HEK293 (cell line): ENCODE data around the gene GTF2A1L.
"Not testable (repeated sequence)": the region's sequence is repeated elsewhere in the genome, so short reads cannot be mapped to it uniquely, and the experiment has no call there.

Experiments
- CTCF ChIA-PET: fragments of 350-600 bp; formaldehyde crosslinking; extraction: SDS; loops from one replicate; lab custom pipeline; 2021; ENCODE audit warnings: antibody characterized with exemption; lab: Yijun Ruan, JAX
- POLR2A ChIA-PET: fragments of 300-600 bp; formaldehyde crosslinking; extraction: SDS; loops from one replicate; lab custom pipeline; 2020; ENCODE audit warnings: antibody characterized with exemption, inconsistent platforms; lab: Yijun Ruan, JAX
- H3K27ac ChIP-seq: fragments of 200-500 bp; sonication (Bioruptor generic); 2 replicates; pipeline ENCODE4 v1.5.1; 2014; ENCODE audit warnings: low read depth, low read length, control low read depth, inconsistent platforms; ENCODE audit errors: extremely low read depth
- H3K36me3 ChIP-seq, 2 experiments: fragments of 200-500 bp in 1 of 2; sonication (Bioruptor generic) in 1 of 2; 1 replicate in 1 of 2; 2 replicates in 1 of 2; pipeline ENCODE4 v1.5.1; 2014 to 2017; ENCODE audit warnings: inconsistent platforms in 2 of 2, low read length in 2 of 2; ENCODE audit not compliant: control insufficient read depth in 2 of 2, insufficient read depth in 1 of 2
- H3K4me1 ChIP-seq: fragments of 200-500 bp; sonication (Bioruptor generic); 2 replicates; pipeline ENCODE4 v1.5.1; 2014; ENCODE audit warnings: mild to moderate bottlenecking, low read length, inconsistent platforms; ENCODE audit not compliant: control insufficient read depth, insufficient read depth
- H3K4me3 ChIP-seq: 2 replicates; pipeline ENCODE4 v1.5.1; 2011; ENCODE audit warnings: low read depth, mild to moderate bottlenecking, control low read depth, low read length, moderate library complexity
- H3K9me3 ChIP-seq: fragments of 200-500 bp; sonication (Bioruptor generic); 2 replicates; pipeline ENCODE4 v1.5.1; 2014; ENCODE audit warnings: low read depth, low read length, inconsistent platforms; ENCODE audit not compliant: control insufficient read depth, insufficient read depth
- BCL11B ChIP-seq: fragments of 450-650 bp; formaldehyde crosslinking; IDR thresholded peaks from 2 replicates; pipeline ENCODE4 v1.5.1; 2016; ENCODE audit warnings: low read depth, missing biosample characterization, missing genetic modification characterization
- TCF7L2 ChIP-seq: IDR thresholded peaks from 2 replicates; pipeline ENCODE4 v1.6.1; 2011; ENCODE audit warnings: low read depth, mild to moderate bottlenecking, inconsistent platforms, low read length, moderate library complexity, borderline replicate concordance
- ZFHX2 ChIP-seq: fragments of 450-650 bp; formaldehyde crosslinking; conservative IDR thresholded peaks from 2 replicates; pipeline ENCODE4 v1.5.1; 2016; ENCODE audit warnings: missing biosample characterization, missing genetic modification characterization
- ZFP41 ChIP-seq: fragments of 450-650 bp; formaldehyde crosslinking; IDR thresholded peaks from 2 replicates; pipeline ENCODE4 v1.5.1; 2016; ENCODE audit warnings: missing biosample characterization, missing genetic modification characterization, borderline replicate concordance
- ZIC2 ChIP-seq: fragments of 450-650 bp; formaldehyde crosslinking; IDR thresholded peaks from 2 replicates; pipeline ENCODE4 v1.5.1; 2016; ENCODE audit warnings: missing biosample characterization, missing genetic modification characterization
- ZNF266 ChIP-seq: fragments of 450-650 bp; formaldehyde crosslinking; IDR thresholded peaks from 2 replicates; pipeline ENCODE4 v1.5.1; 2016; ENCODE audit warnings: missing biosample characterization, missing genetic modification characterization, low read depth
- ZNF324 ChIP-seq: fragments of 450-650 bp; formaldehyde crosslinking; IDR thresholded peaks from 2 replicates; pipeline ENCODE4 v1.5.1; 2016; ENCODE audit warnings: missing biosample characterization, missing genetic modification characterization
- ZNF341 ChIP-seq: fragments of 450-650 bp; formaldehyde crosslinking; IDR thresholded peaks from 2 replicates; pipeline ENCODE4; 2016; ENCODE audit warnings: low read depth, missing biosample characterization, missing genetic modification characterization
- ZNF510 ChIP-seq: fragments of 450-650 bp; formaldehyde crosslinking; IDR thresholded peaks from 2 replicates; pipeline ENCODE4 v1.5.1; 2018; ENCODE audit warnings: mild to moderate bottlenecking, missing genetic modification characterization, missing biosample characterization; ENCODE audit not compliant: insufficient replicate concordance
- ZNF548 ChIP-seq: fragments of 450-650 bp; formaldehyde crosslinking; IDR thresholded peaks from 2 replicates; pipeline ENCODE4 v1.5.1; 2016; ENCODE audit warnings: missing biosample characterization, missing genetic modification characterization
- ZNF830 ChIP-seq: fragments of 450-650 bp; IDR thresholded peaks from 2 replicates; pipeline ENCODE4 v1.5.0; 2018; ENCODE audit warnings: missing biosample characterization, missing genetic modification characterization, low read depth, mild to moderate bottlenecking, moderate library complexity
- ZNF843 ChIP-seq: fragments of 450-650 bp; formaldehyde crosslinking; IDR thresholded peaks from 2 replicates; pipeline ENCODE4 v1.5.1; 2016; ENCODE audit warnings: missing biosample characterization, missing genetic modification characterization
- ZSCAN16 ChIP-seq: fragments of 450-650 bp; formaldehyde crosslinking; IDR thresholded peaks from 2 replicates; pipeline ENCODE4 v1.5.1; 2016; ENCODE audit warnings: missing biosample characterization, missing genetic modification characterization
- TF ChIP-seq, protein P1 (sequence below): fragments of 450-650 bp; formaldehyde crosslinking; IDR thresholded peaks from 2 replicates; pipeline ENCODE4 v1.5.1; 2016; ENCODE audit warnings: missing biosample characterization, missing genetic modification characterization, low read depth
- TF ChIP-seq, protein P2 (sequence below): IDR thresholded peaks from 2 replicates; pipeline ENCODE4 v1.6.1; 2011; ENCODE audit warnings: mild to moderate bottlenecking, low read depth, low read length, borderline replicate concordance
- TF ChIP-seq, protein P3 (sequence below): fragments of 450-650 bp; formaldehyde crosslinking; IDR thresholded peaks from 2 replicates; pipeline ENCODE4 v1.5.1; 2016; ENCODE audit warnings: missing biosample characterization, missing genetic modification characterization

Gene GTF2A1L

DNA sequence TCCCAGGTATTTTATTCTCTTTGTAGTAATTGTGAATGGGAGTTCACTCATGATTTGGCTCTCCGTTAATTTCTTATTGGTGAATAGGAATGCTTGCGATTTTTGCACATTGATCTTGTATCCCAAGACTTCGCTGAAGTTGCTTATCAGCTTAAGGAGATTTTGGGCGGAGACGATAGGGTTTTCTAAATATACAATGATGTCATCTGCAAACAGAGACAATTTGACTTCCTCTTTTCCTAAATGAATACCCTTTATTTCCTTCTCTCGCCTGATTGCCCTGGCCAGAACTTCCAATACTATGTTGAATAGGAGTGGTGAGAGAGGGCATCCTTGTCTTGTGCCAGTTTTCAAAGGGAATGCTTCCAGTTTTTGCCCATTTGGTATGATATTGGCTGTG lies 86.0 kb downstream of the GTF2A1L start:
- H3K27ac ChIP-seq, H3K36me3 ChIP-seq, H3K9me3 ChIP-seq, POLR2A ChIA-PET, H3K4me3 ChIP-seq, H3K4me1 ChIP-seq: not testable (repeated sequence)
- CTCF ChIA-PET, result interaction anchor here (0.6 to 0.7 kb wide), 2 partner anchors 17 to 21 kb away, joined by 3 read pairs; no protein-coding TSS in a partner anchor

DNA sequence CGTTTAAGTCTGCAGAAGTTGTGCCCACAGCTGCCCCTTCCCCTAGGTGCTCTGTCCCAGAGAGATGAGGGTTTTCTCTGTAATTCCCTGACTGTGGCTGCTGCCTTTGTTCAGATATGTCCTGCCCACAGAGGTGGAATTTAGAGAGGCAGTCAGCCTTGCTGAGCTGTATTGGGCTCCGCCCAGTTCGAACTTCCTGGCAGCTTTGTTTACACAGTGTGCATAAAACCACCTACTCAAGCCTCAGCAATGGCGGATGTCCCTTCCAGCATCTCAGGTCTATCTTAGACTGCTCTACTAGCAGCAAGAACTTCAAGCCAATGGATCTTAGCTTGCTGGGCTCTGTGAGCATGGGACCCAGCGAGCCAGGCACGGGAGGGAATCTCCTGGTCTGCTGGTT lies 89.8 kb downstream of the GTF2A1L start:
- POLR2A ChIA-PET, result no interaction called here
- no peaks in the 10 kb centered on the region for H3K9me3 ChIP-seq
- H3K4me1 ChIP-seq, result no peaks in the 10 kb centered on the region
- CTCF ChIA-PET, result interaction anchor here (0.6 kb wide), 1 partner anchor 104 kb away, joined by 4 read pairs; no protein-coding TSS in a partner anchor
- TF ChIP-seq ZIC2 (tag by site-specific recombination) (no peak), ZFHX2 (tag by site-specific recombination) (peak; percentile 43; the same call in 1 of the 2 replicates)
- no peak overlapping the region for H3K27ac ChIP-seq
- no peaks in the 10 kb centered on the region for H3K36me3 ChIP-seq
- H3K4me3 ChIP-seq, result no peak overlapping the region

DNA sequence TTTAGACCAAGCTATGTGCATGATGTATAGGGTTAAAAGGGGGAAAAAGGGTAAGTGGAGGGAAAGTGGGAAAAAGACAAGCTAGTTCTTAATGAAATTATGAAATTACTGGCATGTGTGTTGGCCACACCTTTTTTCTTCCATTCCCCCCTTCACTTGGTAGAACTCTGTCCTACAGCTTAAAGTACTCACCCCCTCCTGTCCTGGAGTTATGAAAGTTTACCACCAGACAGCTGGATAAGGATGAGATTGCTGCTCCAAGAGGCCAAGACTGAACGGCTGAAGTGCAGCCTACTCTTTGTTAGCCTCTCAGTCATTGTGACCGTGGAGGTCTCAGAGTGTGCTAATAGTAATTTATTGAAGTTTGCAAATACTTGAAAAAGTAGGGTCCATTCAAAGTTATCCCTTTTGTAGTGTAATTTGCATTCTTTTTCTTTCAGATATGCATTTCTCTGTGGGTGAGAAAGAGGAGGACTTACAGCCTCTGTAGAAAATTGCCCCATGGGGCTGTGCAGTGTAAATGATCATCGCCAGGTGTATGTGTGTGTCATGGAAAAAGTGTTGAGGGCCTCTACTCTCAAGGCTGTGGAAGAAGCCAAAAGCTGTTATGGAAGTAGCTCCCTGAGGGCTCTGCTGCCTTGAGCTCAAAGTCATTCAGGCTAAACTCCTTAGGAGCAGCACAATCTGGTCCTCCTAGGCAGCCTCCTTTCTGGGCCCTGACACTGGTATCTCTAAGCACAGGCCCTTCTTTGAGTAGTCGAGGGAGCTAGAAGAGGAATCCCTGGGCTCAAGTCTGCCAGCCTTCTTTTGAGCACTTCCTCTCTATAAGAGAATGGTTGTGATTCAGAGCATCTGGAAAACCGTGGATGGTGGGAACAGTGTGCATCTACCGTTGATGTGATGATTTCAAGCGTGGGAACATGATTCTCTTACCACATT lies 91.7 kb downstream of the GTF2A1L start:
- ChIA-PET POLR2A (no interaction called here), CTCF (interaction anchor here (0.7 kb wide), 1 partner anchor 68 kb away, joined by 5 read pairs; no protein-coding TSS in a partner anchor)
- Histone ChIP-seq H3K4me3 (no peak overlapping the region), H3K4me1 (no peaks in the 10 kb centered on the region), H3K9me3 (no peaks in the 10 kb centered on the region), H3K27ac (no peak overlapping the region), H3K36me3 (no peaks in the 10 kb centered on the region)
- TF ChIP-seq ZFP41 (tag by site-specific recombination) (no peak), ZNF324 (no peak), BCL11B (tag by site-specific recombination) (no peak), ZSCAN16 (tag by site-specific recombination) (no peak), TCF7L2 (no peak), ZNF510 (tag by site-specific recombination) (no peak), ZNF548 (tag by site-specific recombination) (no peak), ZNF341 (no peak), ZNF266 (tag by site-specific recombination) (no peak), ZNF830 (tag by site-specific recombination) (no peak), ZNF843 (tag by site-specific recombination) (no peak)
- TF ChIP-seq, protein P1, sequence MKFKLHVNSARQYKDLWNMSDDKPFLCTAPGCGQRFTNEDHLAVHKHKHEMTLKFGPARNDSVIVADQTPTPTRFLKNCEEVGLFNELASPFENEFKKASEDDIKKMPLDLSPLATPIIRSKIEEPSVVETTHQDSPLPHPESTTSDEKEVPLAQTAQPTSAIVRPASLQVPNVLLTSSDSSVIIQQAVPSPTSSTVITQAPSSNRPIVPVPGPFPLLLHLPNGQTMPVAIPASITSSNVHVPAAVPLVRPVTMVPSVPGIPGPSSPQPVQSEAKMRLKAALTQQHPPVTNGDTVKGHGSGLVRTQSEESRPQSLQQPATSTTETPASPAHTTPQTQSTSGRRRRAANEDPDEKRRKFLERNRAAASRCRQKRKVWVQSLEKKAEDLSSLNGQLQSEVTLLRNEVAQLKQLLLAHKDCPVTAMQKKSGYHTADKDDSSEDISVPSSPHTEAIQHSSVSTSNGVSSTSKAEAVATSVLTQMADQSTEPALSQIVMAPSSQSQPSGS (tag by site-specific recombination), result no peak
- TF ChIP-seq, protein P2, sequence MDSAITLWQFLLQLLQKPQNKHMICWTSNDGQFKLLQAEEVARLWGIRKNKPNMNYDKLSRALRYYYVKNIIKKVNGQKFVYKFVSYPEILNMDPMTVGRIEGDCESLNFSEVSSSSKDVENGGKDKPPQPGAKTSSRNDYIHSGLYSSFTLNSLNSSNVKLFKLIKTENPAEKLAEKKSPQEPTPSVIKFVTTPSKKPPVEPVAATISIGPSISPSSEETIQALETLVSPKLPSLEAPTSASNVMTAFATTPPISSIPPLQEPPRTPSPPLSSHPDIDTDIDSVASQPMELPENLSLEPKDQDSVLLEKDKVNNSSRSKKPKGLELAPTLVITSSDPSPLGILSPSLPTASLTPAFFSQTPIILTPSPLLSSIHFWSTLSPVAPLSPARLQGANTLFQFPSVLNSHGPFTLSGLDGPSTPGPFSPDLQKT, result no peak
- TF ChIP-seq, protein P3, sequence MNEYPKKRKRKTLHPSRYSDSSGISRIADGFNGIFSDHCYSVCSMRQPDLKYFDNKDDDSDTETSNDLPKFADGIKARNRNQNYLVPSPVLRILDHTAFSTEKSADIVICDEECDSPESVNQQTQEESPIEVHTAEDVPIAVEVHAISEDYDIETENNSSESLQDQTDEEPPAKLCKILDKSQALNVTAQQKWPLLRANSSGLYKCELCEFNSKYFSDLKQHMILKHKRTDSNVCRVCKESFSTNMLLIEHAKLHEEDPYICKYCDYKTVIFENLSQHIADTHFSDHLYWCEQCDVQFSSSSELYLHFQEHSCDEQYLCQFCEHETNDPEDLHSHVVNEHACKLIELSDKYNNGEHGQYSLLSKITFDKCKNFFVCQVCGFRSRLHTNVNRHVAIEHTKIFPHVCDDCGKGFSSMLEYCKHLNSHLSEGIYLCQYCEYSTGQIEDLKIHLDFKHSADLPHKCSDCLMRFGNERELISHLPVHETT (tag by site-specific recombination), result no peak
- TF ChIP-seq, all 188 proteins: peak for 0
